Measurements from ENCODE around the gene AP1AR.
A peak's percentile ranks its signal among the peaks of the same experiment; 100 is the strongest.
"Not testable (repeated sequence)": the region's sequence is repeated elsewhere in the genome, so short reads cannot be mapped to it uniquely, and the experiment has no call there.

AP1AR gene

DNA sequence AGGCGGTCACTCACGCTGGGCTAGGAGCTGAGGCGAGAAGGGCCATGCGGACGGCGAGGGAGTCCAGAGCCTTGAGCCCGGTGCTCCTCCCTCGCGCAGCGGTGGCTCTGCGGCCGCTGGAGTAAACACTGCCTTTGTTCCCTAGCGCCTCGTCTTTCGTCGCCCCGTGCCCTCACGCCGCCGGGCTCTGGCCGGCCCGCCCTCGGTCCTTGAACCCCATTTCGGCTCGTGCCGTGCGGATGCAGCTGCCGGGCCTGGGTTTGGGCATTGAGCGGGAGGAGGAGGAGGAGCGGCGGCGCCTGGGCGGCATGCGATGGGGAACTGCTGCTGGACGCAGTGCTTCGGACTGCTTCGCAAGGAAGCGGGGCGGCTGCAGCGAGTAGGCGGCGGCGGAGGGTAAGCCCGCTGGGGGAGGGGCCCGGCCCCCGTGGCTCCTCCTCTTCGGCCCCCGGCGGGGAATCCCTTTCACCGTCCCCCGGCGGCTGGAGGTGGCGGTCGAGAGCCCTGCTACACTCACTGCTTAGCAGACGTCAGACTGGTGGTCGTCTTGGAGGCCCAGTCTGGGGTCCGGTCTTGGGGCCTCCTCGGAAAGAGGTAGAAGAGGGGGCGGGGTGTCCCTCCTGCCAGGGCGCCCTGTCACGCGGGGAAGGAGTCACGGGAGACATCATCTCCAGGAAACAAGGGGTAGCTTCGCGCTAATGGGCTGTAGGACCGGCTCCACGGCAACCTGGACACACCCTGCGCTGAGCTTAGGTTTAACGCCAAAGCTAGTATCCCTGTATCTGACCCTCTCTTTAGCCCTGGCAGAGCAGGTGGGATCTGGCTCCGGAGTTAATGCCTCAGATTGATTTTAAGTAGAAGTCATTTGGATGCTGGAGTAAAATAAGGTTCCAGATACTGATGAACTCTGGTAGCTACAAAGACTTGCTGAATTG, at the start of gene AP1AR:
Gene AP1AR, plus strand, starts transcription at position 9 of the 935 bp plus-strand sequence. Its CDS starts 305 bp downstream, at position 314.
- peak in 49 of 51 donors; percentile 36 to 90 (median 73) for DNase-seq

GRCh38 chr4:112182604-112183003, 49.0 kb upstream of the AP1AR start:
- peak in 3 of 51 donors; percentile 5 to 15 (median 11) for DNase-seq

- peak in 1 of 51 donors; percentile 4 for DNase-seq
These were observed 48.3 kb upstream of the AP1AR start for GRCh38 chr4:112183252-112183651.

DNA sequence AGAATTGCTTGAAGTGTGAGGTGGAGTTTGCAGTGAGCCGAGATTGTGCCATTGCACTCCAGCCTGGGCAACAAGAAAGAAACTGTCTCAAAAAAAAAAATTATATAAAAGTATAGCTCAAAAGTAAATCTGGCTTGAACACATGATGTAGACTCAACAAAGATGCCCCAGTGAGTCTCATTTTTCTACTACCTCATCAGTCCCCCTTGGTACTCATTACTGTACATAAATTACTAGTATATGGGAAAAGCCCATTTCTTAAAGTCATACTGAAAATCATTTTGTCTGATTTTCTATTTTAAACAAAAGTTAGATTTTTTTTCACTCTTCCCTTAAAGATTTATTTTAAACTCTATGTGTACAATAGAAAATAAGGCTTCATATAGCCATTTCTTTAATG, 47.1 kb upstream of the AP1AR start:
- DNase-seq = no peak

GRCh38 chr4:112185334-112185733, 46.3 kb upstream of the AP1AR start:
- no peak for DNase-seq

- DNase-seq = no peak
These were observed 45.6 kb upstream of the AP1AR start for GRCh38 chr4:112185740-112186670.

DNA sequence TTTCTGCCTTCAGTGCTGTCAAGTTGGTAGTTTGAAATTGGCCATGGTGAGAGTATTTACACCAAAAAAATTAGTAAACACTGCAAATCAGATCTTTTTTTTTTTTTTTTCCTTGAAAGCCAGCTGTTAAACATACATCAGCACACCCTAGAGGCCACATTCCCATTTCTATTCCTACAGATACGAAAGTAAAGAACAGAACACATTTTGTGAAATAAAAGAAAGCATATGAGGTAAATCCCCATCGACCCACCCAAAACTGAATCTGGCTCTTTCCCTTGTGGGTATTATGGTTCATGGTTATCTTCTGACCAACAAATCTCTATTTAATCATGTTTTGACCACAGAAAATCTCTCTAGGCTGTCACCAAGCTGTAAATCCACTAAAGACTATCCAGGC, 41.8 kb upstream of the AP1AR start:
- no peak for DNase-seq

- no peak for DNase-seq
These were observed 40.9 kb upstream of the AP1AR start for GRCh38 chr4:112190684-112191083.

DNA sequence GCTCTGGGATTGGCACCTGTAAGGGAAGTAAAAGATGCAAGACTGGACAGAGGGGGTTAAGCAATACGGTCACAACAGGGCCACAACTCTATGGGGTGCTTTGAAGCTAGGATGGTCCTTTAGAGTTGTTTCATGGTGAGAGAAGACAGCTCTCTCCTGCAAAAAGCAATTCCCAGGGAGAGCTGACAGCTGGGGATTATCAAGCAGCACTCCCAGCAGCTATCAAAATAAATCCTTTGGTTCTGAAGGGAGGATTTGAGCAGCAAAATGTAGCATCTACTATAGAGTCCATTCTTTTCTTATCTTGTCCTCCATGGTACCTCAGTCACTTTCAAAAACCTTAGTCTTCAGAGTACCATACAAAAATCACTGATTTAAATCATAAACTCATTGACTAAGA, 35.1 kb upstream of the AP1AR start:
- DNase-seq = no peak

DNA sequence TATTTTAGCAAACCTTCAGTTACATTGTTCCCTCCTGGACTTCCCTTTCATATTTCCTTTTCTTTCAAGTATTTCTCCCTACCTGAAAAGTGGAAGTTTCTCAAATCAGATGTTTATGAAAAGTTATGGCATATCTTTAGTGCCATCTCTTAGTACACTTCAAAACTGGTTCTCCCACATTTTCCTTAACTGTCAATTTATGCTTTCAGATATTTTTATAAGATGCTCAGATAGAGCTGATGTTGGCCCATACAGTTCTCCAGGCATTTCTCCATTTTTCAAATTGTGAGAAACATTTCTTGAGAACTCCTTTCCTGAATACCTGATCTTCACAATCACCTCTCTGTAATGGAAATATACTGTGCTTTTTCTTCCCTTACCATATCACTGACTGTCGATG, 32.5 kb upstream of the AP1AR start:
- DNase-seq = no peak

DNA sequence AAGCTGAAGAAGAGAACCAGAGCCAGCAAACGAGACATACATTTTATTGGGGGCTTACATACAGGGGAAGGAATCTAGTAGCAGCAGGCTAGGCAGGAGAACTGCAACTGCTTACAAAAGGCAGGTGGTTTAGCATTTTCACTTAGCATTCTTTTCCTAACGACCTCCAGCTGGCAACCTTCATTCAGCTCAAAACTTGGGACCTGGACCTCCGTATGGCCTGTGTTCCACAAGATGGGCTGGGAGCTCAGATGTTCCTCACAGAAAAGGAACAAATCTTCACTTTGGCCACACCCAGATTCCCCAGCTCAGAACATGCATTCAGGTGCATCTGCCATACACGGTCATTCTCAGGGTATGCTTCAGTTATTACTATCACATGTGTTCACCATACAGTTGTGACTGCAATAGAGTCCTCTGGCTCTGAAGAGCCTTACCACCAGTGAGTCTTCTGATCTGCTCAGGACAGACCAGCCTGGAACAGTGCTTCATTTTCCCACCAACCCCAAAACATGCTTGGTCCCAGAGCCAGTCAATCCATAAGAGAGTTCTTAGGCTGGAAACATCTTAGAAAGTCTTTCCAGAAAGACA, 29.6 kb upstream of the AP1AR start:
- DNase-seq = no peak

DNA sequence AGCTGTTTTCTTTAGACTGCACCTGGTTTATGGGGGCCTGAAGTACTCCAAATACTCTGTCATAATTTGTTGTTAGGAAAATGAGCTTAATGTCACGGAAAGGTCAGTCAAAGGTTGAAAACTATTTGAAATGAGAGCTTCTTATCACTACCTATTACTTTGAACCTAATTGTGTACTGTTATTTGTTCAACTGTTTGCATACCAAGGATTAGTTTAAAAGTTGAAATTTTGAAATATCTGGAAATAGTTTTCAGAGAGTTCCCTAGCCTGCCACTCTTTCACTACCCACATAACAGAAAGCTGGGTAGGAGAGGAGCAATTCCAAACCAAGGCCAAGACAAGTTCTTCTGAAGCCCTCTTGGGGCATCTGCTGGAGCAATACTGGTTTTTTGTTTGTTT, 28.0 kb upstream of the AP1AR start:
- no peak for DNase-seq

GRCh38 chr4:112206431-112206830, 25.2 kb upstream of the AP1AR start:
- DNase-seq = no peak

- DNase-seq = not testable (repeated sequence)
These were observed 23.2 kb upstream of the AP1AR start for GRCh38 chr4:112208137-112209095.

DNA sequence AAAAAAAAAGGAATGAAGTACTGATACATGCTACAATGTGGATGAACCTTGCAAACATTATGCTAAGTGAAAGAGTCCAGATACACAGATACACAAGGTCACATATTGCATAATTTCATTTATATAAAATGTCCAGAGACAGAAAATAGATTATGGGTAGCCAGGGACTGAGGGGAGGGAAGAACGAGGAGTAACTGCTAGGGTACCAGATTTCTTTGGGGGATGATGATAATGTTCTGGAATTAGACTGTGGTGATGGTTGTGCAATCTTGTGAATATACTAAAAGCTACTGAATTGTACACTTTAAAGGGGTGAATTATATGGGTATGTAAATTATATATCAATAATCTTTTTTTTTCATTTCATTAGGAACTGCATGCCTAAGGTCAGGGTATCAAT, 20.8 kb upstream of the AP1AR start:
- DNase-seq = no peak

DNA sequence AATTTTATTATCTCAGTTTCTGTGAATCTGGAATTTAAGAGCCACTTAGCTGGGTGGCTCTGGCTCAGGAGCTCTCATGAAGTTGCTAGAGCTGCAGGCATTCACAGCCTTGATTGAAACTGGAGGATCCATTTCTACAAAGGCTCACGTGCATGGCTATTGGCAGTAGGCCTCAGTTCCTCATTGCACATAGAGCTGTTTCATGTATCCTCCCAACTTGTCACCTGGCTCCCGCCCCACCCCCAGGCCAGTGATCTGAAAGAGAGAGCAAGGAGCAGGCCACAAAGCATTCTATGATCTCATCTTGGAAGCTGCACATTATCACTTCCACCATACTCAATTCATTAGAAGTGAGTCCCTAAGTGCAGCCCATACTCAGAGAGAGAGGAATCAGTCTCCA, 18.5 kb upstream of the AP1AR start:
- DNase-seq = no peak

DNA sequence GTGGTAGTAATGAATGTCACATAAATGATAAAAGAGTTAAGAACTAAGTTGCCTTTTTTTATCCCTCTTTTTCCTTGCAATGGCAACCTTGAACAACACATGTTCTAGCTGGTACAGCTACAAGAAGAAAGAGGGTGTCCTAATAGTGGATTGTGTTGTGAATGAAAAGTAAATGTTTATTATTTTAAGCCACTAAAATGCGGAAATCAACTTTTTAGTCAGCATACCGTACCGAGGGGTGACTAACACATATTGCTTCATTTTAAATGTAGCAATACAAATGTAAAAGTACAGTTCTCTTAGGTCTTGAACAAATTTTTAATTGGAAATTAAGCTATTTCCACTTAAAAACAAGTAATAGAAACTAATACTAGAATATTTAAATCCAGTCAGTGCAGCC, 17.7 kb upstream of the AP1AR start:
- DNase-seq = no peak

DNA sequence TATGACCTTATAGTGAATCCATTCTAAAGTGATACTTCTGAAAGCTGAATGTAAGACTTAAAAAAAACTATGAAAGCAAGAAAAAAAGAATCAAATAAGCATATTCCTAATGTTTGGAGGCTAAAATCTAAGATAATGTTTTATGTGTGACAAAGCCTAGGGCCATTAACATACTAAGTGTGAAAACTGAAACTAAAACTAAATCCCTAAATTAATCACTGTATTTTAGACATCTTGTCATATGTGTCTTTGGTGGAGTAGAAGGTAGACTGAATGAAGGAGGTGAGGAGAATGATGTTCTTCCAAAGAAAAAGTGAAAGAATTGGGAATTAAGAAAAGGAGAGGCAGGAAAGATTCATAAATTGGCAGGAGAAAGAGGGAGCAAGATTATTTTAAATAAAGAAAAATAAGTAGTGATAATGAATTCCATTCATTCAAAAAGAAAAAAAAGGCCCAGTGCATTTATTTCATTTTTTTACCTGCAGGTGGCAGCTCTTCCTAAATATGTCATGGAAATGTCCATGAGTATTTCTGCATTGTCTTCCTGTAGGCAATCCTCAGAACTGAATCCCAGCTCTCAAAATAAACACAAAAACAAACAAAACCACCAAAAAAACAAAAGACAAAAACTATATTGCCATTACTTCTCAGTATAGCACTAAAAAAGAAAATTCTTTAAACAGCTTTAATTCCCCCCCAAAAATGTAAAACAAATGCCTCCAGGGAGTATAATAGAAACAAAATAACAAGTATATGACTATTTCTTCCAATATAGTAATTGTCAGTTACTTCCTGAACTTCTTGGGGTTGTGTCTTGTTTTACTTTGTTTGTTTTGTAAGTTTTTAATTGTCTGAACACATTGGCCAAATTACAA, 17.0 kb upstream of the AP1AR start:
- no peak for DNase-seq

- no peak for DNase-seq
These were observed 11.7 kb upstream of the AP1AR start for GRCh38 chr4:112219826-112220366.

All from hypothalamus (tissue), 51 donors.